ENCODE measurements around the gene GPR37. TPM values are rescaled to one million over a fixed set of nuclear protein-coding genes. Genes with fewer than 3 reads are reported as not detected.

GPR37 gene
- total RNA-seq, 1 experiment from 2014 or later, result 1.6 TPM

DNA sequence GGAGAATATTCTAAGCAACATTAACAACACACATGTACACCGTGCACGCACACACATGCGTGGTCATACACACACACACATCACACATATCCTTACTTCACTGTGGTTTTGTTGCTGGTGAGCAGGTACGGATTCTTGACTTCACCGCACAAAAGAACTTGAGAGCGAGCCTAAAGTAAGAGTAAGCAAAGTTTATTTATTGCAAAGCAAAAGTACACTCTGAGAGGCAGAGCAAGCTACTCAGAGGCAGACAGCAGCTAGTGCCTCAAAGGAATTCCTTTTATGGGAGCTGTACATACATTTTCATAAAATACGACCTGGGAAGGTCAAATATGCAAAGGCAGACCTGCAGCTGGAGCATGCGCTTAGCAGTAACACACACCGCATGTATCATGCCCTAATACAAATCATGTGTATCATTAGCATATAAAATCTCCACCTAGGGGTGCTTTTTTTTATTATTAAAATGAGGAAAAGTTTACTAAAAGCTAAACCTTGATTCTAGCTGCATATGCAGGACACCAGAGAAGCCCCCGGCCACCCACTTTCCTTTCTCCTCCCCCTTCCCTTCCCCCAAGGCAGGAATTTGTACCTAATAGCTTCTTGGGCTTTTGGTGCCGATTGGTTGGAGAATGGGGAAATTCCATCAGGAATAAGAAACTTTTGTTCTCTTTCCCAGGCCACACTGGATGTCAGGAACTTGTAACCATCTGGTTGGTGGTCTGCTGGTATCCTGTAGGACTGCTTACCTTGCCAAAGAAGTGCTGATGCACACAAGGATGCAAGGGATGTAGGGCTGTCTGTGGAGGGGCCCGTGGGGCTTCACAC, 16.5 kb upstream of the GPR37 start:
- Histone ChIP-seq H3K23ac (ENCODE audit: insufficient read length, low read depth, low read length) (no peak overlapping the region), H2BK120ac (ENCODE audit: low read depth, low read length, poor library complexity, severe bottlenecking) (no peak overlapping the region), H3K9me3 (ENCODE audit: control insufficient read depth, low read depth, low read length) (no peaks in the 10 kb centered on the region), H2BK12ac (ENCODE audit: insufficient read length, low read depth, low read length) (no peak overlapping the region), H2BK5ac (ENCODE audit: insufficient read length, low read length) (no peak overlapping the region), H3K79me2 (ENCODE audit: insufficient read depth, low read length) (no peaks in the 10 kb centered on the region), H2BK20ac (ENCODE audit: low read depth, low read length, poor library complexity, severe bottlenecking) (no peak overlapping the region), H2AFZ (ENCODE audit: low read length) (no peak overlapping the region), H3K18ac (ENCODE audit: insufficient read length, low read depth, low read length) (no peak overlapping the region), H3K4me2 (ENCODE audit: insufficient read depth, insufficient read length, low read length) (no peak overlapping the region), H3K4me1 (ENCODE audit: insufficient read depth, low read length) (peaks cover 3% of the 10 kb centered on the region; the same call in 1 of the 2 replicates), H3K56ac (ENCODE audit: insufficient read length, low read depth, low read length) (no peak overlapping the region), H3K23me2 (ENCODE audit: insufficient read length, low read depth, low read length, poor library complexity, severe bottlenecking) (no peaks in the 10 kb centered on the region), H2AK5ac (ENCODE audit: insufficient read length, low read length) (no peak overlapping the region), H2BK15ac (ENCODE audit: low read depth, low read length) (no peak overlapping the region), H3K27me3 (ENCODE audit: insufficient read depth, low read length) (no peaks in the 10 kb centered on the region), H3K4ac (ENCODE audit: low read depth, low read length) (no peak overlapping the region), H4K8ac (replicated peaks; ENCODE audit: insufficient read length, low read depth, low read length) (no peak overlapping the region), H4K5ac (ENCODE audit: insufficient read length, low read depth, low read length) (no peak overlapping the region), H3K27ac (ENCODE audit: insufficient read length, low read depth, low read length) (no peak overlapping the region), H3T11ph (ENCODE audit: low read length) (no peak overlapping the region), H4K20me1 (ENCODE audit: control insufficient read depth, insufficient read depth, insufficient read length) (no peaks in the 10 kb centered on the region), H3K14ac (ENCODE audit: insufficient read depth, low read length) (no peak overlapping the region), H4K91ac (ENCODE audit: insufficient read length, low read depth, low read length) (no peak overlapping the region), H3K79me1 (ENCODE audit: insufficient read depth, low read depth, low read length, poor library complexity, severe bottlenecking) (no peaks in the 10 kb centered on the region), H3K9ac (ENCODE audit: extremely low read depth, insufficient read length, low read length) (no peak overlapping the region)
- Mint-ChIP-seq H3K36me3 (ENCODE audit: insufficient read depth in 1 of 3, low read depth in 3 of 3) (peaks cover 0 to 4% (median 4%) of the 10 kb centered on the region in 3 experiments; a peak in 1 of 7 replicates), H3K27me3 (ENCODE audit: low read depth) (no peaks in the 10 kb centered on the region), H3K4me3 (no peak overlapping the region), H3K9me3 (no peaks in the 10 kb centered on the region), H3K27ac (peak overlapping the region in 1 of 3 experiments; percentile 97; a peak in 3 of 7 replicates), H3K4me1 (peaks cover 6 to 17% of the 10 kb centered on the region in 2 experiments)
- TF ChIP-seq, protein P1, sequence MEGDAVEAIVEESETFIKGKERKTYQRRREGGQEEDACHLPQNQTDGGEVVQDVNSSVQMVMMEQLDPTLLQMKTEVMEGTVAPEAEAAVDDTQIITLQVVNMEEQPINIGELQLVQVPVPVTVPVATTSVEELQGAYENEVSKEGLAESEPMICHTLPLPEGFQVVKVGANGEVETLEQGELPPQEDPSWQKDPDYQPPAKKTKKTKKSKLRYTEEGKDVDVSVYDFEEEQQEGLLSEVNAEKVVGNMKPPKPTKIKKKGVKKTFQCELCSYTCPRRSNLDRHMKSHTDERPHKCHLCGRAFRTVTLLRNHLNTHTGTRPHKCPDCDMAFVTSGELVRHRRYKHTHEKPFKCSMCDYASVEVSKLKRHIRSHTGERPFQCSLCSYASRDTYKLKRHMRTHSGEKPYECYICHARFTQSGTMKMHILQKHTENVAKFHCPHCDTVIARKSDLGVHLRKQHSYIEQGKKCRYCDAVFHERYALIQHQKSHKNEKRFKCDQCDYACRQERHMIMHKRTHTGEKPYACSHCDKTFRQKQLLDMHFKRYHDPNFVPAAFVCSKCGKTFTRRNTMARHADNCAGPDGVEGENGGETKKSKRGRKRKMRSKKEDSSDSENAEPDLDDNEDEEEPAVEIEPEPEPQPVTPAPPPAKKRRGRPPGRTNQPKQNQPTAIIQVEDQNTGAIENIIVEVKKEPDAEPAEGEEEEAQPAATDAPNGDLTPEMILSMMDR (conservative IDR thresholded peaks at IDR 0.05), result no peak
- WGBS (ENCODE audit: extremely low coverage, insufficient read length, low lambda C conversion rate), result no CpG with 5 or more reads among the region's 12 CpGs
- no peak for DNase-seq

Data from H9 (cell line).